SJCRH30 (cell line): ENCODE results near the gene HDDC3. TPM values are rescaled to one million over a fixed set of nuclear protein-coding genes. Genes with fewer than 3 reads are reported as not detected.

Experiments
- DNase-seq, 2 experiments: peaks; one replicate each; pipeline ENCODE4 v3.0.0-alpha.2; 2015 to 2020
- H3K27ac ChIP-seq: fragments of 250-450 bp; sonication (Bioruptor Pico); 2 replicates; pipeline ENCODE4 v1.5.1; 2020; ENCODE audit warnings: mild to moderate bottlenecking, moderate library complexity
- H3K27me3 ChIP-seq: fragments of 250-450 bp; sonication (Bioruptor Pico); 2 replicates; pipeline ENCODE4 v1.5.1; 2020; ENCODE audit warnings: mild to moderate bottlenecking, moderate library complexity
- H3K36me3 ChIP-seq: fragments of 250-450 bp; sonication (Bioruptor Pico); 2 replicates; pipeline ENCODE4 v1.5.1; 2020; ENCODE audit warnings: mild to moderate bottlenecking, moderate library complexity
- H3K4me1 ChIP-seq: fragments of 250-450 bp; sonication (Bioruptor Pico); 2 replicates; pipeline ENCODE4 v1.5.1; 2020; ENCODE audit warnings: mild to moderate bottlenecking, moderate library complexity
- H3K4me3 ChIP-seq: fragments of 250-450 bp; sonication (Bioruptor Pico); 2 replicates; pipeline ENCODE4 v1.5.1; 2020; ENCODE audit warnings: mild to moderate bottlenecking, moderate library complexity
- H3K9me3 ChIP-seq: fragments of 250-450 bp; sonication (Bioruptor Pico); replicated peaks from 2 replicates; pipeline ENCODE4 v1.5.1; 2020; ENCODE audit warnings: mild to moderate bottlenecking, moderate library complexity
- total RNA-seq: library from RNA; depleted of rRNA; stranded (reverse); fragments of >200 nt; shearing (Covaris generic); gene quantifications from 2 replicates; pipeline ENCODE4 v1.2.3, GENCODE V29; 2014

The HDDC3 gene
- total RNA-seq, 1 experiment from 2014 or later = 4.7 TPM

GRCh38 chr15:90957031-90957790 lies 24.9 kb upstream of the HDDC3 start:
- no peak overlapping the region for H3K4me3 ChIP-seq
- H3K27me3 ChIP-seq = no peaks in the 10 kb centered on the region
- no peaks in the 10 kb centered on the region for H3K9me3 ChIP-seq
- no peak for DNase-seq
- peaks cover 22% of the 10 kb centered on the region for H3K4me1 ChIP-seq
- peaks cover 17% of the 10 kb centered on the region for H3K36me3 ChIP-seq
- no peak overlapping the region for H3K27ac ChIP-seq

GRCh38 chr15:90956274-90957030 lies 24.1 kb upstream of the HDDC3 start:
- Histone ChIP-seq H3K4me3 (no peak overlapping the region), H3K27me3 (no peaks in the 10 kb centered on the region), H3K9me3 (no peaks in the 10 kb centered on the region), H3K27ac (no peak overlapping the region), H3K36me3 (peaks cover 24% of the 10 kb centered on the region), H3K4me1 (peaks cover 22% of the 10 kb centered on the region)
- DNase-seq = no peak

- Histone ChIP-seq H3K27me3 (no peaks in the 10 kb centered on the region), H3K27ac (peak overlapping the region; percentile 86), H3K36me3 (peaks cover 31% of the 10 kb centered on the region), H3K9me3 (no peaks in the 10 kb centered on the region), H3K4me1 (peaks cover 22% of the 10 kb centered on the region), H3K4me3 (peak overlapping the region; percentile 60)
- DNase-seq = no peak
These were observed 23.4 kb upstream of the HDDC3 start for GRCh38 chr15:90955624-90956273.

GRCh38 chr15:90954712-90955623 lies 22.6 kb upstream of the HDDC3 start, which contains the start of gene RCCD1:
RCCD1 (plus strand) TSS chr15:90954884; CDS start chr15:90956735, 1,851 bp downstream.
- Histone ChIP-seq H3K27ac (peak within 1 kb of the TSS; percentile 86), H3K36me3 (peaks cover 36% of the 10 kb centered on the region), H3K27me3 (no peaks in the 10 kb centered on the region), H3K4me1 (peaks cover 21% of the 10 kb centered on the region), H3K9me3 (no peaks in the 10 kb centered on the region), H3K4me3 (peak within 1 kb of the TSS; percentile 60)
- DNase-seq = peak; percentile 82

- peaks cover 40% of the 10 kb centered on the region for H3K36me3 ChIP-seq
- H3K27me3 ChIP-seq = no peaks in the 10 kb centered on the region
- H3K9me3 ChIP-seq = no peaks in the 10 kb centered on the region
- H3K27ac ChIP-seq = no peak overlapping the region; the same call in 1 of the 2 replicates
- no peak for DNase-seq
- H3K4me1 ChIP-seq = peaks cover 12% of the 10 kb centered on the region
- no peak overlapping the region for H3K4me3 ChIP-seq
These were observed 21.8 kb upstream of the HDDC3 start for GRCh38 chr15:90953947-90954711.

GRCh38 chr15:90952901-90953677 lies 20.7 kb upstream of the HDDC3 start:
- Histone ChIP-seq H3K4me1 (peaks cover 3% of the 10 kb centered on the region), H3K27ac (no peak overlapping the region), H3K9me3 (no peaks in the 10 kb centered on the region), H3K4me3 (no peak overlapping the region), H3K36me3 (peaks cover 44% of the 10 kb centered on the region), H3K27me3 (no peaks in the 10 kb centered on the region)
- DNase-seq = no peak

GRCh38 chr15:90950676-90951075 lies 18.3 kb upstream of the HDDC3 start:
- Histone ChIP-seq H3K36me3 (peaks cover 61% of the 10 kb centered on the region), H3K4me1 (no peaks in the 10 kb centered on the region), H3K27ac (no peak overlapping the region), H3K27me3 (no peaks in the 10 kb centered on the region), H3K4me3 (no peak overlapping the region), H3K9me3 (no peaks in the 10 kb centered on the region)
- DNase-seq = no peak

- Histone ChIP-seq H3K27me3 (no peaks in the 10 kb centered on the region), H3K27ac (no peak overlapping the region), H3K4me3 (no peak overlapping the region), H3K36me3 (peaks cover 67% of the 10 kb centered on the region), H3K4me1 (no peaks in the 10 kb centered on the region), H3K9me3 (no peaks in the 10 kb centered on the region)
- no peak for DNase-seq
These were observed 17.8 kb upstream of the HDDC3 start for GRCh38 chr15:90949979-90950675.

GRCh38 chr15:90948506-90948905 lies 16.2 kb upstream of the HDDC3 start:
- peaks cover 73% of the 10 kb centered on the region for H3K36me3 ChIP-seq
- no peaks in the 10 kb centered on the region for H3K9me3 ChIP-seq
- H3K27ac ChIP-seq = no peak overlapping the region
- no peak overlapping the region for H3K4me3 ChIP-seq
- DNase-seq = no peak
- no peaks in the 10 kb centered on the region for H3K27me3 ChIP-seq
- no peaks in the 10 kb centered on the region for H3K4me1 ChIP-seq

- Histone ChIP-seq H3K4me1 (no peaks in the 10 kb centered on the region), H3K9me3 (no peaks in the 10 kb centered on the region), H3K4me3 (no peak overlapping the region), H3K27ac (no peak overlapping the region), H3K36me3 (peaks cover 69% of the 10 kb centered on the region), H3K27me3 (no peaks in the 10 kb centered on the region)
- DNase-seq = no peak
These were observed 15.4 kb upstream of the HDDC3 start for GRCh38 chr15:90947577-90948357.

GRCh38 chr15:90946941-90947576 lies 14.7 kb upstream of the HDDC3 start:
- no peaks in the 10 kb centered on the region for H3K4me1 ChIP-seq
- H3K9me3 ChIP-seq = no peaks in the 10 kb centered on the region
- no peak overlapping the region for H3K4me3 ChIP-seq
- DNase-seq = no peak
- H3K36me3 ChIP-seq = peaks cover 71% of the 10 kb centered on the region
- no peak overlapping the region for H3K27ac ChIP-seq
- H3K27me3 ChIP-seq = no peaks in the 10 kb centered on the region

- Histone ChIP-seq H3K4me1 (no peaks in the 10 kb centered on the region), H3K4me3 (no peak overlapping the region), H3K27me3 (no peaks in the 10 kb centered on the region), H3K27ac (no peak overlapping the region), H3K36me3 (peaks cover 66% of the 10 kb centered on the region), H3K9me3 (no peaks in the 10 kb centered on the region)
- no peak for DNase-seq
These were observed 14.2 kb upstream of the HDDC3 start for GRCh38 chr15:90946538-90946937.
